Measurements from ENCODE around the gene RGS6. TPM values are rescaled to one million over a fixed set of nuclear protein-coding genes. Genes with fewer than 3 reads are reported as not detected.

The RGS6 gene
- total RNA-seq, 1 donor from 2014 or later = not detected

GRCh38 chr14:72026536-72026935 lies 94.3 kb downstream of the RGS6 start:
- ATAC-seq (ENCODE audit: low read depth) (no peak), DNase-seq (no peak)
- Mint-ChIP-seq H3K27ac (no peak overlapping the region), H3K4me1 (no peaks in the 10 kb centered on the region), H3K4me3 (no peak overlapping the region), H3K27me3 (peaks cover 16% of the 10 kb centered on the region), H3K36me3 (ENCODE audit: low read depth) (no peaks in the 10 kb centered on the region), H3K9me3 (peaks cover 4% of the 10 kb centered on the region)
- intact Hi-C loops (cut with micrococcal nuclease) = no loop called here
- TF ChIP-seq CTCF (IDR thresholded peaks at IDR 0.05) = no peak
- CTCF ChIA-PET = no interaction called here
- POLR2A ChIA-PET = no interaction called here

- POLR2A ChIA-PET = no interaction called here
- Mint-ChIP-seq H3K27ac (no peak overlapping the region), H3K36me3 (ENCODE audit: low read depth) (no peaks in the 10 kb centered on the region)
Observed at GRCh38 chr14:72027061-72027460, 94.8 kb downstream of the RGS6 start.

GRCh38 chr14:72033365-72033764 lies 101.1 kb downstream of the RGS6 start:
- peaks cover 8% of the 10 kb centered on the region for H3K27me3 Mint-ChIP-seq
- no peaks in the 10 kb centered on the region for H3K36me3 Mint-ChIP-seq (ENCODE audit: low read depth)
- ChIA-PET CTCF (no interaction called here), POLR2A (no interaction called here)
- H3K4me3 Mint-ChIP-seq = no peak overlapping the region
- intact Hi-C loops (cut with micrococcal nuclease) = no loop called here
- TF ChIP-seq CTCF (IDR thresholded peaks at IDR 0.05) = no peak
- DNase-seq (no peak), ATAC-seq (ENCODE audit: low read depth) (no peak)
- H3K9me3 Mint-ChIP-seq = peaks cover 7% of the 10 kb centered on the region
- no peaks in the 10 kb centered on the region for H3K4me1 Mint-ChIP-seq
- no peak overlapping the region for H3K27ac Mint-ChIP-seq

More at GRCh38 chr14:72027061-72027460, 94.8 kb downstream of the RGS6 start:
- Mint-ChIP-seq H3K27me3 (peaks cover 11% of the 10 kb centered on the region), H3K4me3 (no peak overlapping the region), H3K4me1 (no peaks in the 10 kb centered on the region), H3K9me3 (peaks cover 4% of the 10 kb centered on the region)
- ATAC-seq (ENCODE audit: low read depth) (no peak), DNase-seq (no peak)
- intact Hi-C loops (cut with micrococcal nuclease) = no loop called here
- no peak for TF ChIP-seq CTCF (IDR thresholded peaks at IDR 0.05)
- CTCF ChIA-PET = no interaction called here

GRCh38 chr14:72040528-72040927 lies 108.3 kb downstream of the RGS6 start:
- Mint-ChIP-seq H3K4me3 (no peak overlapping the region), H3K27me3 (peaks cover 33% of the 10 kb centered on the region), H3K36me3 (ENCODE audit: low read depth) (no peaks in the 10 kb centered on the region), H3K4me1 (no peaks in the 10 kb centered on the region), H3K27ac (no peak overlapping the region), H3K9me3 (peaks cover 18% of the 10 kb centered on the region)
- no peak for TF ChIP-seq CTCF (IDR thresholded peaks at IDR 0.05)
- no peak for DNase-seq
- intact Hi-C loops (cut with micrococcal nuclease) = no loop called here
- CTCF ChIA-PET = no interaction called here
- POLR2A ChIA-PET = no interaction called here
- no peak for ATAC-seq (ENCODE audit: low read depth)

- intact Hi-C loops (cut with micrococcal nuclease) = no loop called here
Observed at GRCh38 chr14:72045271-72045670, 113.0 kb downstream of the RGS6 start.

More at GRCh38 chr14:72045271-72045670, 113.0 kb downstream of the RGS6 start:
- Mint-ChIP-seq H3K4me1 (no peaks in the 10 kb centered on the region), H3K4me3 (no peak overlapping the region), H3K27ac (no peak overlapping the region), H3K27me3 (peaks cover 32% of the 10 kb centered on the region), H3K9me3 (peaks cover 12% of the 10 kb centered on the region), H3K36me3 (ENCODE audit: low read depth) (no peaks in the 10 kb centered on the region)
- ATAC-seq (ENCODE audit: low read depth) = no peak
- DNase-seq = no peak
- no peak for TF ChIP-seq CTCF (IDR thresholded peaks at IDR 0.05)
- CTCF ChIA-PET = no interaction called here
- POLR2A ChIA-PET = no interaction called here
